ENCODE data around the gene DCX.

Gene DCX

GRCh38 chrX:111411983-111412382 lies at the start of gene DCX:
Gene DCX, minus strand, starts transcription at chrX:111412192. Its CDS starts 1,794 bp downstream, at chrX:111410398.
- H3K4me3 ChIP-seq (ENCODE audit: low read depth, low read length): no peak within 1 kb of the TSS
- DNase-seq (ENCODE audit: low read depth): no peak

- no peak for DNase-seq (ENCODE audit: low read depth)
- no peak overlapping the region for H3K4me3 ChIP-seq (ENCODE audit: low read depth, low read length)
Measured at GRCh38 chrX:111460607-111461006, 48.6 kb upstream of the DCX start.

GRCh38 chrX:111447298-111447697 lies 35.3 kb upstream of the DCX start:
- no peak overlapping the region for H3K4me3 ChIP-seq (ENCODE audit: low read depth, low read length)
- no peak for DNase-seq (ENCODE audit: low read depth)

GRCh38 chrX:111445485-111445884 lies 33.5 kb upstream of the DCX start:
- DNase-seq (ENCODE audit: low read depth): no peak
- no peak overlapping the region for H3K4me3 ChIP-seq (ENCODE audit: low read depth, low read length)

- DNase-seq (ENCODE audit: low read depth): no peak
Measured at GRCh38 chrX:111444881-111445280, 32.9 kb upstream of the DCX start.

GRCh38 chrX:111443946-111444345 lies 32.0 kb upstream of the DCX start:
- H3K4me3 ChIP-seq (ENCODE audit: low read depth, low read length): no peak overlapping the region
- DNase-seq (ENCODE audit: low read depth): no peak

More at GRCh38 chrX:111444881-111445280, 32.9 kb upstream of the DCX start:
- H3K4me3 ChIP-seq (ENCODE audit: low read depth, low read length): no peak overlapping the region

GRCh38 chrX:111442791-111443190 lies 30.8 kb upstream of the DCX start:
- no peak for DNase-seq (ENCODE audit: low read depth)
- no peak overlapping the region for H3K4me3 ChIP-seq (ENCODE audit: low read depth, low read length)

- H3K4me3 ChIP-seq (ENCODE audit: low read depth, low read length): no peak overlapping the region
- DNase-seq (ENCODE audit: low read depth): no peak
Measured at GRCh38 chrX:111435469-111435868, 23.5 kb upstream of the DCX start.

GRCh38 chrX:111431001-111431400 lies 19.0 kb upstream of the DCX start:
- no peak overlapping the region for H3K4me3 ChIP-seq (ENCODE audit: low read depth, low read length)
- DNase-seq (ENCODE audit: low read depth): no peak

- no peak for DNase-seq (ENCODE audit: low read depth)
- H3K4me3 ChIP-seq (ENCODE audit: low read depth, low read length): no peak overlapping the region
Measured at GRCh38 chrX:111411557-111411956, 435 bp downstream of the DCX start.

- H3K4me3 ChIP-seq (ENCODE audit: low read depth, low read length): no peak overlapping the region
- DNase-seq (ENCODE audit: low read depth): no peak
Measured at GRCh38 chrX:111410590-111411078, 1.4 kb downstream of the DCX start.

- no peak overlapping the region for H3K4me3 ChIP-seq (ENCODE audit: low read depth, low read length)
- no peak for DNase-seq (ENCODE audit: low read depth)
Measured at GRCh38 chrX:111409326-111409725, 2.7 kb downstream of the DCX start.

GRCh38 chrX:111407948-111408347 lies 4.0 kb downstream of the DCX start:
- H3K4me3 ChIP-seq (ENCODE audit: low read depth, low read length): no peak overlapping the region
- no peak for DNase-seq (ENCODE audit: low read depth)

- no peak overlapping the region for H3K4me3 ChIP-seq (ENCODE audit: low read depth, low read length)
- DNase-seq (ENCODE audit: low read depth): no peak
Measured at GRCh38 chrX:111402344-111402743, 9.6 kb downstream of the DCX start.

- DNase-seq (ENCODE audit: low read depth): no peak
- no peak overlapping the region for H3K4me3 ChIP-seq (ENCODE audit: low read depth, low read length)
Measured at GRCh38 chrX:111395149-111395548, 16.8 kb downstream of the DCX start.

GRCh38 chrX:111394569-111394968 lies 17.4 kb downstream of the DCX start:
- no peak for DNase-seq (ENCODE audit: low read depth)
- H3K4me3 ChIP-seq (ENCODE audit: low read depth, low read length): no peak overlapping the region

- no peak for DNase-seq (ENCODE audit: low read depth)
Measured at GRCh38 chrX:111387470-111388070, 24.4 kb downstream of the DCX start.

GRCh38 chrX:111386615-111387233 lies 25.3 kb downstream of the DCX start:
- no peak for DNase-seq (ENCODE audit: low read depth)
- H3K4me3 ChIP-seq (ENCODE audit: low read depth, low read length): no peak overlapping the region

More at GRCh38 chrX:111387470-111388070, 24.4 kb downstream of the DCX start:
- H3K4me3 ChIP-seq (ENCODE audit: low read depth, low read length): no peak overlapping the region

GRCh38 chrX:111386077-111386476 lies 25.9 kb downstream of the DCX start:
- DNase-seq (ENCODE audit: low read depth): no peak
- H3K4me3 ChIP-seq (ENCODE audit: low read depth, low read length): no peak overlapping the region

GRCh38 chrX:111382277-111382676 lies 29.7 kb downstream of the DCX start:
- DNase-seq (ENCODE audit: low read depth): no peak
- no peak overlapping the region for H3K4me3 ChIP-seq (ENCODE audit: low read depth, low read length)

GRCh38 chrX:111376897-111377578 lies 35.0 kb downstream of the DCX start:
- DNase-seq (ENCODE audit: low read depth): no peak
- no peak overlapping the region for H3K4me3 ChIP-seq (ENCODE audit: low read depth, low read length)
